Measurements from ENCODE around the gene OR2A5.

DNA sequence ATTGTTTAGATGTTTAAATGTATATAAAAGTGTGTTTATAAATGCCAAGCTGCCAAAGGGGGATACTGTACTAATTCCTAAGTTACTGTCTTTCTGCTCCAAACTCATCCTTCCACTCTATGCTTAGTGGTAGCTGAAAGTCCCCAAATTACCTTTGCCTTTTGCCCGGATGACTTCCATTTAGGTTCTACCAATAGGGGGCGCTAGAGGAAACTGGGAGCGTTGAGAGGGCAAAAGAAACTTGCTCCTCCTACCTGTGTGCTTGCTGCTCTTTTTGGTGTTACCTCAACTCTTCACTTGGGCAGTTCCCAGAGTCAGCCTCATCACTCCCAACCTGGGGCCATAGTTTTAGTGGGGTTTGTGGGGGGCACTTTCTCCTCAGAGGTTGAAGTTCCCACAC is 15.0 kb downstream of the OR2A5 start:
- TF ChIP-seq POLR2A (IDR thresholded peaks at IDR 0.05) (no peak), POLR2AphosphoS5 (IDR thresholded peaks at IDR 0.05) (no peak), EP300 (IDR thresholded peaks at IDR 0.05; ENCODE audit: low read depth) (no peak)
- TF ChIP-seq, protein P1, sequence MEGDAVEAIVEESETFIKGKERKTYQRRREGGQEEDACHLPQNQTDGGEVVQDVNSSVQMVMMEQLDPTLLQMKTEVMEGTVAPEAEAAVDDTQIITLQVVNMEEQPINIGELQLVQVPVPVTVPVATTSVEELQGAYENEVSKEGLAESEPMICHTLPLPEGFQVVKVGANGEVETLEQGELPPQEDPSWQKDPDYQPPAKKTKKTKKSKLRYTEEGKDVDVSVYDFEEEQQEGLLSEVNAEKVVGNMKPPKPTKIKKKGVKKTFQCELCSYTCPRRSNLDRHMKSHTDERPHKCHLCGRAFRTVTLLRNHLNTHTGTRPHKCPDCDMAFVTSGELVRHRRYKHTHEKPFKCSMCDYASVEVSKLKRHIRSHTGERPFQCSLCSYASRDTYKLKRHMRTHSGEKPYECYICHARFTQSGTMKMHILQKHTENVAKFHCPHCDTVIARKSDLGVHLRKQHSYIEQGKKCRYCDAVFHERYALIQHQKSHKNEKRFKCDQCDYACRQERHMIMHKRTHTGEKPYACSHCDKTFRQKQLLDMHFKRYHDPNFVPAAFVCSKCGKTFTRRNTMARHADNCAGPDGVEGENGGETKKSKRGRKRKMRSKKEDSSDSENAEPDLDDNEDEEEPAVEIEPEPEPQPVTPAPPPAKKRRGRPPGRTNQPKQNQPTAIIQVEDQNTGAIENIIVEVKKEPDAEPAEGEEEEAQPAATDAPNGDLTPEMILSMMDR (IDR thresholded peaks at IDR 0.05) = peak in 2 of 5 experiments; percentile 9 to 23
